Suppressor macrophage treated with lipopolysaccharide for 4 hours (primary cell): ENCODE data around the gene GALNS.

Experiments used
- DNase-seq: peaks from one replicate; pipeline ENCODE4 v3.0.0-alpha.2; 2020

The GALNS gene

GRCh38 chr16:88888461-88889387 is 32.0 kb upstream of the GALNS start:
- DNase-seq = no peak

DNA sequence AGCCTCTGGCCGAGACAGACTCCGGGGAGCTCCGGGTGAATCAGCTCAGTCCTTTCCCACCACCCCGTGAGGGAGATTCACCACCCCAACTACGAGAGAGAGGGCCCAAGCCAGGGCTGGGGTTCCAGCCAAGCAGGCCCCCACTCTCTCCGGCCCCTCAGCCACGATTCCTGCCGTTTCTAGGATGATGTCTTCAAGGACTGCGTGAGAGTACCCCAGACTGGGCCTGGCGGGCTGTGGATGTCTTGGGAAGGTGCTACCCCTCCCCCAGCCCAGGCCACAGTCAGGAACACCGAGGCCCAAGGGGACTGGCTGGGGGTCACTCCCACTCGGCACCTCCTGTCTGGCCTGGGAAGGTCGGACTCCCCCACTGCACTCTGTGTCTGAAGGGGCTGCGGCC is 31.3 kb upstream of the GALNS start:
- DNase-seq = no peak

GRCh38 chr16:88886845-88887521 is 30.2 kb upstream of the GALNS start:
- no peak for DNase-seq

- DNase-seq = no peak
Measured at GRCh38 chr16:88886420-88886844, 29.7 kb upstream of the GALNS start.

GRCh38 chr16:88885693-88886280 is 29.0 kb upstream of the GALNS start:
- no peak for DNase-seq

- no peak for DNase-seq
Measured at GRCh38 chr16:88884569-88885271, 28.0 kb upstream of the GALNS start.

GRCh38 chr16:88883946-88884345 is 27.2 kb upstream of the GALNS start:
- no peak for DNase-seq

DNA sequence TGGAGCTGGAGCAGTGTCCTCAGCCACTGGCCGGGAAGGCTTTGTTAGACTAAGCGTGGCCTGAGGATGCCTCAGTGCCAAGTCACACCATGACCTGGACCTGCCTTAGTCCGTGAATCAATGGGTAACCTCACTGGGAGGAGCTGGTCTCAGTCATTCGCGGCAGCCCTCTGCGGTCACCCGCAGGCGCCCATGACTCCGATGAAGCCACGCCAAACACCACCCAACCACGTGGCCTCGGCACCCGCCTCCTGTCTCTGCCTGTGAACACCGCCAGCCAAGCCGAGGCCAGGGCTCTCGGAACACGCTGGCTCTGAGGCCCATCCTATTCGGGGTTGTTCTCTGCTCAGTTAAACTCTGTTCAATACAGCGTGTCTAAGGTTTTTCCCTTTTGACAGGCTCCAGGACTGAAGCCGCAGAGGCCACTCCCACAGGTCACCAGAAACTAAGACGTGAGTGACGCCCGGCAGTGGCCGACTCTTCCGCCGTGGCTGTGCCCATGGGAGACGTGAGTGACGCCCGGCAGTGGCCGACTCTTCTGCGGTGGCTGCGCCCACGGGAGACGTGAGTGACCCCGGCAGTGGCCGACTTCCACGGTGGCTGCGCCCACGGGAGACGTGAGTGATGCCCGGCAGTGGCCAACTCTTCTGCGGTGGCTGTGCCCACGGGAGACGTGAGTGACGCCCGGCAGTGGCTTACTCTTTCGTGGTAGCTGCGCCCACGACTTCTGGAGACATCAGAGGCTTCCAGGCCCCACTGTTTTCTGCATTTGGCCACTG is 26.6 kb upstream of the GALNS start:
- no peak for DNase-seq

GRCh38 chr16:88882358-88883030 is 25.7 kb upstream of the GALNS start:
- DNase-seq = no peak

- no peak for DNase-seq
Measured at GRCh38 chr16:88881675-88882357, 25.1 kb upstream of the GALNS start.

DNA sequence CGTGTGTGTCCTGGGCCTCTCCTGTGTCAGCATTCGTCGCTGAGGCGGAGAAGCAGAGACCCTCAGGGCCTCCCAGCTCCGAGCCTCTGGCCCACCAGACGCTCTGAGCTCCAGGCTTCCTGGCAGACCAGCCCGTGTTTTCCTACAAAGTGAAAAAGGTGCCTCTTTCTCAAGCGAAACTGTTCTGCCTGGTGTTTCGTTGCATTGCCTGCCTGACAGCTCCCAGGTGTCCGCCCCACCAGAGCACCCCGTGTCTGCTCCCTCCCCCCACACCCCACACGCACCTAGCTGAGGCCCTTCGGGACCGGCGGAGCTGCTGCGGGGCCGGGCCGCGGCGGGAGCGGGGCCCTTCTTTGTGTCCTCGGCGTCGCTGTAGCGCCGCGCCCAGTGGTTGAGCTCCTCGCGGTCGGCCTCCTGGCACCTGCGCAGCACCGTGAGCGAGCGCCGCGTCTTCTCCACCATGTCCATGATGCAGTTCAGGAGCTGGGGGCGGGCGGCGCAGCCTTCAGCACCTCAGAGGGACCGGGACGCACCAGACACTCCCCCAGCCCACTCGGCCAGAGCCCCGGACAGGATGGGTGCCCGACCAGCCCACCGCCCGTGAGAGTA is 24.4 kb upstream of the GALNS start:
- no peak for DNase-seq

- no peak for DNase-seq
Measured at GRCh38 chr16:88880226-88881006, 23.7 kb upstream of the GALNS start.

DNA sequence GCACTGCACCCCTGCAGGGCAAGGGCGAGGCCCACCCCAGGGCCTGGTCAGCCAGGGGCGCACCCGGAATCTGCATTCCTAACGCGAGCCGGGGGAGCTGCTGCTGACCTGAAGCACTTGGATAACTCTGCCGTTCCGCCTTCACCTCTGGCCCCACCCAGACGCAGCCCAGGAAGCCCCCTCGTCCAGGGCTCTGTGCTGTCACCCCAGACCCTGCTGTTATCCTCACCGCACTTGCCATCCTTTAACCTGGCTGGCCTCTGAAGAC is 23.0 kb upstream of the GALNS start:
- no peak for DNase-seq

DNA sequence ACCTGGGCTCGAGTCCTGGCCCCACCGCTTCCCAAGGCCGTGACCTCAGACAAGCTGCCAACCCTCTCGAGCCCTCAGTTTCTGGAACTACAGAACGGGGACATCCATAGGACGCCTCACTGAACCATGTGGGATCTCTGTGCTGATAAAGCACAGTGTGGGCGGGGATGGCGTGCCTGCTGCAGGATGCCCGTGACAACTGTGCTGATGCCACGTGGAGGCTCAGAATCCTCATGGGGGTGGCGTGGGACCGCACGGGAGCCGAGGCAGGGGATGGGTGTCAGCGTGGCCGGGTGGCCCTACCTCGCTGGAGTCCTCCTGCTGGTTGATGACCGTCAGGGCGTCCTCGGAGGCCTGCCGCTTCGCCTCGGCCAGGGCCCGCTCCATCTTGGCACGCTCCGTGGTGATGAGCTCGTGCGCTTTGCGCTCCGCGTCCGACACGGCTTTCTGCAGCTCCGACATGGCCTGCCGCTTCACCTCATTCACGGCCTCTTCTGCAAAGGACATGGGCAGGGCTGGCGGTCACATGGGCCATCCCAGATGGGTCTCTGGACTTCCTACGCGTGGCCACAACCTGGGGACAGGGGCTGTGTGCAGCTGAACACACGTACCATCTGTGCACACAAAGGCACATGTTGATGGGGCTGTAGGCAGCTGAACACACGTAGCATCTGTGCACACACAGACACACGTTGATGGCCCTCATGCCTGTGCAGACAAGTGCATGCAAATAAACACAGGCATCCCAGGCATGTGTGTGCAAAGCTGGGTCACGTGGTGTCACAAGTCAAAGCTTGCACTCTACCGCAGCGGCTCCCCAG is 22.4 kb upstream of the GALNS start:
- no peak for DNase-seq

DNA sequence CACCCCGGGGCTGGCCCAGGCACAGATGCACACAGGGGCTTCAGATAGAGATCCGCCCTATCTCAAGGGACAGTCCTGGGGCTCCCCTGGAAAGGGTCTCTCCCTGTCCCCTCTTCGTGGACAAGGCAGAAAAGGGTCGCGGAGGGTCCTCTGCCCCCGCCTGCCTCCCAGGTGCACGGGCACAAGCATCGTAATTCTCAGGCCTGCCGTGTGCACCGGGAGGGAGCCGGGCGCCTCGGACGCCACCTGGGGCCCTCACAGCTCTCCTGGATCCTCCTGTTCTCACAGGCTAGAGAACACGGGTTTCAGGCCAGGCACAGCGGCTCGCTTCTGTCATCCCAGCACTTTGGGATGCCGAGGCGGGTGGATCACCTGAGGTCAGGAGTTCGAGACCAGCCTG is 21.6 kb upstream of the GALNS start:
- no peak for DNase-seq

GRCh38 chr16:88877564-88878289 is 21.0 kb upstream of the GALNS start:
- no peak for DNase-seq

DNA sequence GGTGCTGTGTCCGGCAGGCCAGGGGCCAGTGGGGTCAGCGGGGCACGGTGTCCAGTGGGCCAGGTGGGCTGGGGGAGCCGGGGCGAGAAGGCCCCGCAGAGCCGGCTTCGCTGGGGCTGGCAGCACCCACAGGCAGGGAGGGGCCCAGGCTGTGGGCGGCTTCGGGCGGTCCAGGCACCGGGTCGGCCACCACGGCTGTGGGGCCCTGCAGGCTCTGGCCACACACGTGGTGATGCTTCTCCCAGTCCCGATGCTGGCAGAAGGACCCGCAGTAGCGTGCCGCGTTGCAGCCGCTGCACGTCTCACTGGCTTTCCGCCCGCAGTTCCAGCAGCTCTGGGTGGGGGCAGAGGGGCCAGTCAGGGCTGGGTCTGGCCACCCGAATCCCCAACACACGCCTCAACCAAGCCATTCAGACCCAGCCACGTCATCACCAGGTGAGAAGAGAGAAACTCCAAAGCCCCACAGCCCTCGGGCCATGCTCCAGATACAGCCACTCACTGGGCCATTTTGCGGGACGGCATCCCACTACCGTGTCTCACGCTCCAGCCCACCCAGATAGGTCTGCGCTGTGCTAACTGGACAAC is 20.3 kb upstream of the GALNS start:
- no peak for DNase-seq

GRCh38 chr16:88875703-88876234 is 19.0 kb upstream of the GALNS start:
- DNase-seq = no peak
